HepG2 (cell line): ENCODE results near the gene UGGT1. TPM values are rescaled to one million over a fixed set of nuclear protein-coding genes. Genes with fewer than 3 reads are reported as not detected.
"Not testable (repeated sequence)": the region's sequence is repeated elsewhere in the genome, so short reads cannot be mapped to it uniquely, and the experiment has no call there.

Source experiments
- ATAC-seq: fragments of 200-7000 bp; cut with Tn5 transposase; 3 replicates; pipeline ENCODE4 v1.9.1; 2020; ENCODE audit warnings: mild to moderate bottlenecking, moderate library complexity
- BruUV-seq: library from RNA; stranded (reverse); fragments of 400-500 nt; replicated peaks from 2 replicates; lab custom pipeline; 2021; lab: Mats Ljungman, UMichigan
- CTCF ChIA-PET: fragments of 300-600 bp; formaldehyde crosslinking; extraction: SDS; loops from one replicate; lab custom pipeline; 2021; ENCODE audit warnings: low total read pairs, inconsistent platforms, low intra/inter-chr PET ratio; lab: Yijun Ruan, JAX
- POLR2A ChIA-PET: fragments of 350-600 bp; sonication (Branson Sonifier 250); formaldehyde crosslinking; loops from one replicate; lab custom pipeline; 2020; ENCODE audit warnings: antibody characterized with exemption, inconsistent platforms; lab: Yijun Ruan, JAX
- DNase-seq: peaks from one replicate; pipeline ENCODE4 v3.0.0-alpha.2; 2015; ENCODE audit warnings: low spot score
- FAIRE-seq: peaks from 3 replicates; lab custom pipeline; 2011; peaks lifted over from hg19 to GRCh38; lab: Jason Lieb, UNC
- H2AFZ ChIP-seq: one replicate; pipeline ENCODE4 v1.6.1; 2011; ENCODE audit warnings: low read length, inconsistent platforms
- H3K27ac ChIP-seq: fragments of 300-600 bp; 3 replicates; pipeline ENCODE4 v1.8.0; 2011; ENCODE audit warnings: mixed run types, mild to moderate bottlenecking, mixed read lengths, low read length, inconsistent platforms; ENCODE audit not compliant: insufficient read depth; ENCODE audit errors: extremely low read length
- H3K27me3 ChIP-seq, 2 experiments: fragments of 200-600 bp in 1 of 2; 2 replicates in 1 of 2; 3 replicates in 1 of 2; pipeline versions ENCODE4 v1.6.0 to v1.8.0; 2011; ENCODE audit warnings: low read length in 2 of 2, mild to moderate bottlenecking in 2 of 2, moderate library complexity in 2 of 2, inconsistent platforms in 1 of 2; ENCODE audit not compliant: insufficient read depth in 2 of 2, control insufficient read depth in 1 of 2
- H3K36me3 ChIP-seq, 2 experiments: fragments of 200-600 bp in 1 of 2; replicated peaks in 1 of 2; 2 replicates in 1 of 2; 3 replicates in 1 of 2; pipeline versions ENCODE4 v1.5.1 to v1.8.0; 2011; ENCODE audit warnings: low read length in 2 of 2, inconsistent platforms in 1 of 2; ENCODE audit not compliant: insufficient read depth in 2 of 2, control insufficient read depth in 1 of 2
- H3K4me1 ChIP-seq: 2 replicates; pipeline ENCODE4 v1.5.1; 2012; ENCODE audit warnings: low read length, inconsistent platforms; ENCODE audit not compliant: insufficient read depth
- H3K4me2 ChIP-seq: 2 replicates; pipeline ENCODE4 v1.6.0; 2011; ENCODE audit warnings: low read depth, low read length, inconsistent platforms
- H3K4me3 ChIP-seq, 3 experiments: fragments of 200-600 bp in 1 of 3; sonication (generic), shearing (Covaris generic) in 1 of 3; replicated peaks in 1 of 3; 2 replicates each; pipeline ENCODE4 v1.5.1; 2011 to 2016; ENCODE audit warnings: low read length in 3 of 3, inconsistent platforms in 2 of 3, low read depth in 2 of 3, mild to moderate bottlenecking in 2 of 3, control low read depth in 1 of 3, mixed read lengths in 1 of 3; ENCODE audit not compliant: insufficient read depth in 1 of 3
- H3K79me2 ChIP-seq: one replicate; pipeline ENCODE4 v1.6.1; 2011; ENCODE audit warnings: low read length, inconsistent platforms; ENCODE audit not compliant: insufficient read depth
- H3K9ac ChIP-seq: 2 replicates; pipeline ENCODE4 v1.6.0; 2011; ENCODE audit warnings: mild to moderate bottlenecking, low read depth, low read length, inconsistent platforms; ENCODE audit not compliant: insufficient read depth
- H3K9me3 ChIP-seq: 2 replicates; pipeline ENCODE4 v1.5.1; 2012; ENCODE audit warnings: mild to moderate bottlenecking, low read length
- H4K20me1 ChIP-seq: 2 replicates; pipeline ENCODE4 v1.6.0; 2011; ENCODE audit warnings: inconsistent platforms, mild to moderate bottlenecking, low read length, moderate library complexity; ENCODE audit not compliant: insufficient read depth
- FOSL2 ChIP-seq: sonication (generic); formaldehyde crosslinking; IDR thresholded peaks from 2 replicates; pipeline ENCODE4 v1.4.0; 2020; ENCODE audit warnings: missing genetic modification reagents
- GMEB2 ChIP-seq: IDR thresholded peaks from 2 replicates; pipeline ENCODE4 v1.6.1; 2016; ENCODE audit warnings: missing biosample characterization, missing genetic modification reagents, low read depth
- KMT2B ChIP-seq: IDR thresholded peaks from 2 replicates; pipeline ENCODE4 v1.6.1; 2016; ENCODE audit warnings: missing genetic modification reagents, missing compliant biosample characterization
- MED1 ChIP-seq: sonication (generic); formaldehyde crosslinking; IDR thresholded peaks from 2 replicates; pipeline ENCODE4 v1.4.0; 2020; ENCODE audit warnings: missing genetic modification reagents
- NR2C2 ChIP-seq: sonication (generic); formaldehyde crosslinking; IDR thresholded peaks from 2 replicates; pipeline ENCODE4 v1.4.0; 2020; ENCODE audit warnings: missing genetic modification reagents, mild to moderate bottlenecking, moderate library complexity, borderline replicate concordance
- THAP11 ChIP-seq: IDR thresholded peaks from 2 replicates; pipeline ENCODE4 v1.6.1; 2016; ENCODE audit warnings: missing biosample characterization, missing genetic modification reagents
- THRA ChIP-seq: sonication (generic); formaldehyde crosslinking; IDR thresholded peaks from 2 replicates; pipeline ENCODE4 v1.4.0; 2020; ENCODE audit warnings: missing genetic modification reagents, borderline replicate concordance
- WGBS: methylation state at CpG from one replicate; pipeline ENCODE4 v1.1.6; 2017; ENCODE audit warnings: low lambda C conversion rate; 5-methylcytosine and 5-hydroxymethylcytosine counted together
- in situ Hi-C: cut with HindIII; loops from 2 replicates; pipeline ENCODE4 v1.10.0; 2017; ENCODE audit warnings: low pct_unique_long_range_greater_than_20kb; ENCODE audit not compliant: extremely low pct_ligation_motif_present
- intact Hi-C: fragments of 100-400 bp; cut with micrococcal nuclease; formaldehyde crosslinking; loops from one replicate; pipeline ENCODE4 v1.10.0; 2022; ENCODE audit not compliant: unreplicated experiment
- polyA plus RNA-seq, 8 experiments: library from polyadenylated mRNA; depleted of rRNA in 3 of 8; stranded (reverse) in 7 of 8; unstranded in 1 of 8; fragments of >200 nt; fragmentation: Illumina TruSeq in 4 of 8; extraction: Trizol in 4 of 8; gene quantifications; 2 replicates each; pipeline versions ENCODE4 v1.2.1 to v1.2.3, GENCODE V29; 2011 to 2016; ENCODE audit warnings: low read depth in 4 of 8, missing spikeins in 1 of 8, mixed read lengths in 1 of 8; ENCODE audit not compliant: insufficient read depth in 1 of 8
- total RNA-seq, 5 experiments: library from RNA; depleted of rRNA; stranded (reverse); fragments of >200 nt; fragmentation: Illumina TruSeq; extraction: Trizol; gene quantifications; 2 replicates each; pipeline ENCODE4 v1.2.3, GENCODE V29; 2016; ENCODE audit warnings: low read depth in 1 of 5

UGGT1 gene
- total and polyA plus RNA-seq, 2 of the 13 experiments (the other 11 are each of a cell fraction or from before 2014, with no cell fraction given), result 35.8 to 83.2 TPM

GRCh38 chr2:128172191-128172590, 81.2 kb downstream of the UGGT1 start (continued):
- peak; percentile 85; the same call in 1 of the 2 replicates for TF ChIP-seq THRA (CRISPR knock-in tag)
- TF ChIP-seq THAP11 (CRISPR knock-in tag), result 0 out of 2 replicates have a peak, but pooled peaks have one; percentile 28
- TF ChIP-seq NR2C2 (CRISPR knock-in tag), result no peak
- peak; percentile 65; the same call in 1 of the 2 replicates for TF ChIP-seq MED1
- no peak for TF ChIP-seq GMEB2 (CRISPR knock-in tag)
- TF ChIP-seq FOSL2 (CRISPR knock-in tag), result peak; percentile 22; the same call in 1 of the 2 replicates
- no peak for TF ChIP-seq KMT2B (CRISPR knock-in tag)

GRCh38 chr2:128174067-128174466, 83.1 kb downstream of the UGGT1 start:
- ATAC-seq, DNase-seq, H3K27ac ChIP-seq, H3K79me2 ChIP-seq, FAIRE-seq, H3K27me3 ChIP-seq, H3K4me2 ChIP-seq, H2AFZ ChIP-seq, H3K9ac ChIP-seq, H3K4me3 ChIP-seq, H3K9me3 ChIP-seq, BruUV-seq, intact Hi-C loops, CTCF ChIA-PET, H4K20me1 ChIP-seq: not testable (repeated sequence)
- H3K36me3 ChIP-seq, result peaks cover 16 to 65% of the 10 kb centered on the region in 2 experiments
- in situ Hi-C loops, result loop anchor here (5.0 to 10.0 kb wide), 2 partner anchors 61 to 133 kb away; no protein-coding TSS in a partner anchor
- peaks cover 80% of the 10 kb centered on the region for H3K4me1 ChIP-seq
- POLR2A ChIA-PET, result interaction anchor here (0.9 kb wide), 1 partner anchor 132 kb away, joined by 3 read pairs; no protein-coding TSS in a partner anchor
- 95% methylated on average over 4 of the region's 4 CpGs for WGBS
